H1 (cell line): ENCODE measurements around the gene TSGA10. TPM values are rescaled to one million over a fixed set of nuclear protein-coding genes. Genes with fewer than 3 reads are reported as not detected.

ENCODE experiments used
- ASH2L ChIP-seq: fragments of 200-600, 300-600 bp; sonication (generic); IDR thresholded peaks from one replicate; pipeline ENCODE4 v1.7.1; 2017; ENCODE audit warnings: low read length
- BRCA1 ChIP-seq: IDR thresholded peaks from 2 replicates; pipeline ENCODE4 v1.6.1; 2012; ENCODE audit warnings: low read depth, low read length, improper control_type of control experiment
- FOSL1 ChIP-seq: IDR thresholded peaks from 2 replicates; pipeline ENCODE4 v1.6.1; 2011; ENCODE audit warnings: mild to moderate bottlenecking, low read depth, low read length, moderate library complexity; ENCODE audit not compliant: insufficient read depth
- JUND ChIP-seq: IDR thresholded peaks from 2 replicates; pipeline ENCODE4 v1.6.1; 2011; ENCODE audit warnings: mild to moderate bottlenecking, improper control_type of control experiment, low read length
- POLR2A ChIP-seq, 2 experiments: IDR thresholded peaks; 1 replicate in 1 of 2; 2 replicates in 1 of 2; pipeline ENCODE4 v1.6.1; 2011; ENCODE audit warnings: low read depth in 2 of 2, low read length in 2 of 2, mild to moderate bottlenecking in 2 of 2; ENCODE audit errors: control extremely low read depth in 1 of 2
- RXRA ChIP-seq: IDR thresholded peaks from 2 replicates; pipeline ENCODE4 v1.6.1; 2011; ENCODE audit warnings: low read depth, mild to moderate bottlenecking, low read length, moderate library complexity; ENCODE audit not compliant: insufficient read depth
- SIX5 ChIP-seq: IDR thresholded peaks from 2 replicates; pipeline ENCODE4 v1.6.1; 2011; ENCODE audit warnings: mild to moderate bottlenecking, low read depth, low read length
- SP2 ChIP-seq: IDR thresholded peaks from 2 replicates; pipeline ENCODE4 v1.6.1; 2012; ENCODE audit warnings: mild to moderate bottlenecking, low read length, inconsistent platforms
- SRF ChIP-seq: IDR thresholded peaks from 2 replicates; pipeline ENCODE4 v1.6.1; 2011; ENCODE audit warnings: mild to moderate bottlenecking, low read depth, low read length, moderate library complexity
- TEAD4 ChIP-seq: IDR thresholded peaks from 2 replicates; pipeline ENCODE4 v1.6.1; 2012; ENCODE audit warnings: low read depth, low read length, inconsistent platforms, mixed read lengths
- polyA plus RNA-seq, 7 experiments: library from polyadenylated mRNA; depleted of rRNA in 3 of 7; stranded (reverse) in 5 of 7; unstranded in 2 of 7; fragments of >200 nt in 5 of 7; fragments of 200-250 nt in 2 of 7; gene quantifications; 1 replicate in 5 of 7; 2 replicates in 1 of 7; 4 replicates in 1 of 7; pipeline versions ENCODE4 v1.2.1 to v1.2.3, GENCODE V29; 2011 to 2013; ENCODE audit warnings: missing spikeins in 2 of 7, mixed read lengths in 2 of 7
- total RNA-seq: library from RNA; stranded (reverse); fragmentation: NEBNext Ultra II Directional; extraction: Animal tissue kit (Norgen Biotek cat#: 25700); gene quantifications from 2 replicates; pipeline ENCODE4 v1.2.1, GENCODE V29; 2021
- TF ChIP-seq, protein P1 (sequence below): fragments of 300-600 bp; sonication (generic); IDR thresholded peaks from 2 replicates; pipeline ENCODE4 v1.7.1; 2012; ENCODE audit warnings: low read length, moderate library complexity, mild to moderate bottlenecking, inconsistent platforms; ENCODE audit not compliant: insufficient replicate concordance
- TF ChIP-seq, protein P2 (sequence below): IDR thresholded peaks from 2 replicates; pipeline ENCODE4 v1.6.1; 2011; ENCODE audit warnings: low read depth, mild to moderate bottlenecking, low read length; ENCODE audit not compliant: insufficient read depth

TSGA10 gene
- total and polyA plus RNA-seq, 2 of the 8 experiments (the other 6 are each of a cell fraction or from before 2014, with no cell fraction given), result 2.2 to 7.4 TPM

DNA sequence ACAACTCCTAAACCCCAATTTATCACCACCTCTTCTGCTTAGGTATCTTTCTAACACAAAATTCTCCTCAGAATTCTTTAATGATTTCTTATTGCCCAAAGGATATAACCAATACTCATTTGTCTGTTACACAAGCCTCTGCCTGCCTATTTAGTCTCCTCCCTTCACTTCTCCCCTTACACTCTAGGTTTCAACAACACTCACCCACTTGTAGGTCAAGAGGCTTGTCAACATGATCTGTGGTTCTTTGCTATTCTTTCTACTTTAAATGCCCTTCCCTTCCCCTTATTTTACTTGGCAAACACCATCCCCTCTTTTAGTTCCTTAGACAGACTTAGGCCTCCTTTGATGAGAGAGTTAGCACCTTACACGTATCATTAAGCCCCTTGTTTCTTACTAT is 82.2 kb downstream of the TSGA10 start (continued):
- TF ChIP-seq, protein P1, sequence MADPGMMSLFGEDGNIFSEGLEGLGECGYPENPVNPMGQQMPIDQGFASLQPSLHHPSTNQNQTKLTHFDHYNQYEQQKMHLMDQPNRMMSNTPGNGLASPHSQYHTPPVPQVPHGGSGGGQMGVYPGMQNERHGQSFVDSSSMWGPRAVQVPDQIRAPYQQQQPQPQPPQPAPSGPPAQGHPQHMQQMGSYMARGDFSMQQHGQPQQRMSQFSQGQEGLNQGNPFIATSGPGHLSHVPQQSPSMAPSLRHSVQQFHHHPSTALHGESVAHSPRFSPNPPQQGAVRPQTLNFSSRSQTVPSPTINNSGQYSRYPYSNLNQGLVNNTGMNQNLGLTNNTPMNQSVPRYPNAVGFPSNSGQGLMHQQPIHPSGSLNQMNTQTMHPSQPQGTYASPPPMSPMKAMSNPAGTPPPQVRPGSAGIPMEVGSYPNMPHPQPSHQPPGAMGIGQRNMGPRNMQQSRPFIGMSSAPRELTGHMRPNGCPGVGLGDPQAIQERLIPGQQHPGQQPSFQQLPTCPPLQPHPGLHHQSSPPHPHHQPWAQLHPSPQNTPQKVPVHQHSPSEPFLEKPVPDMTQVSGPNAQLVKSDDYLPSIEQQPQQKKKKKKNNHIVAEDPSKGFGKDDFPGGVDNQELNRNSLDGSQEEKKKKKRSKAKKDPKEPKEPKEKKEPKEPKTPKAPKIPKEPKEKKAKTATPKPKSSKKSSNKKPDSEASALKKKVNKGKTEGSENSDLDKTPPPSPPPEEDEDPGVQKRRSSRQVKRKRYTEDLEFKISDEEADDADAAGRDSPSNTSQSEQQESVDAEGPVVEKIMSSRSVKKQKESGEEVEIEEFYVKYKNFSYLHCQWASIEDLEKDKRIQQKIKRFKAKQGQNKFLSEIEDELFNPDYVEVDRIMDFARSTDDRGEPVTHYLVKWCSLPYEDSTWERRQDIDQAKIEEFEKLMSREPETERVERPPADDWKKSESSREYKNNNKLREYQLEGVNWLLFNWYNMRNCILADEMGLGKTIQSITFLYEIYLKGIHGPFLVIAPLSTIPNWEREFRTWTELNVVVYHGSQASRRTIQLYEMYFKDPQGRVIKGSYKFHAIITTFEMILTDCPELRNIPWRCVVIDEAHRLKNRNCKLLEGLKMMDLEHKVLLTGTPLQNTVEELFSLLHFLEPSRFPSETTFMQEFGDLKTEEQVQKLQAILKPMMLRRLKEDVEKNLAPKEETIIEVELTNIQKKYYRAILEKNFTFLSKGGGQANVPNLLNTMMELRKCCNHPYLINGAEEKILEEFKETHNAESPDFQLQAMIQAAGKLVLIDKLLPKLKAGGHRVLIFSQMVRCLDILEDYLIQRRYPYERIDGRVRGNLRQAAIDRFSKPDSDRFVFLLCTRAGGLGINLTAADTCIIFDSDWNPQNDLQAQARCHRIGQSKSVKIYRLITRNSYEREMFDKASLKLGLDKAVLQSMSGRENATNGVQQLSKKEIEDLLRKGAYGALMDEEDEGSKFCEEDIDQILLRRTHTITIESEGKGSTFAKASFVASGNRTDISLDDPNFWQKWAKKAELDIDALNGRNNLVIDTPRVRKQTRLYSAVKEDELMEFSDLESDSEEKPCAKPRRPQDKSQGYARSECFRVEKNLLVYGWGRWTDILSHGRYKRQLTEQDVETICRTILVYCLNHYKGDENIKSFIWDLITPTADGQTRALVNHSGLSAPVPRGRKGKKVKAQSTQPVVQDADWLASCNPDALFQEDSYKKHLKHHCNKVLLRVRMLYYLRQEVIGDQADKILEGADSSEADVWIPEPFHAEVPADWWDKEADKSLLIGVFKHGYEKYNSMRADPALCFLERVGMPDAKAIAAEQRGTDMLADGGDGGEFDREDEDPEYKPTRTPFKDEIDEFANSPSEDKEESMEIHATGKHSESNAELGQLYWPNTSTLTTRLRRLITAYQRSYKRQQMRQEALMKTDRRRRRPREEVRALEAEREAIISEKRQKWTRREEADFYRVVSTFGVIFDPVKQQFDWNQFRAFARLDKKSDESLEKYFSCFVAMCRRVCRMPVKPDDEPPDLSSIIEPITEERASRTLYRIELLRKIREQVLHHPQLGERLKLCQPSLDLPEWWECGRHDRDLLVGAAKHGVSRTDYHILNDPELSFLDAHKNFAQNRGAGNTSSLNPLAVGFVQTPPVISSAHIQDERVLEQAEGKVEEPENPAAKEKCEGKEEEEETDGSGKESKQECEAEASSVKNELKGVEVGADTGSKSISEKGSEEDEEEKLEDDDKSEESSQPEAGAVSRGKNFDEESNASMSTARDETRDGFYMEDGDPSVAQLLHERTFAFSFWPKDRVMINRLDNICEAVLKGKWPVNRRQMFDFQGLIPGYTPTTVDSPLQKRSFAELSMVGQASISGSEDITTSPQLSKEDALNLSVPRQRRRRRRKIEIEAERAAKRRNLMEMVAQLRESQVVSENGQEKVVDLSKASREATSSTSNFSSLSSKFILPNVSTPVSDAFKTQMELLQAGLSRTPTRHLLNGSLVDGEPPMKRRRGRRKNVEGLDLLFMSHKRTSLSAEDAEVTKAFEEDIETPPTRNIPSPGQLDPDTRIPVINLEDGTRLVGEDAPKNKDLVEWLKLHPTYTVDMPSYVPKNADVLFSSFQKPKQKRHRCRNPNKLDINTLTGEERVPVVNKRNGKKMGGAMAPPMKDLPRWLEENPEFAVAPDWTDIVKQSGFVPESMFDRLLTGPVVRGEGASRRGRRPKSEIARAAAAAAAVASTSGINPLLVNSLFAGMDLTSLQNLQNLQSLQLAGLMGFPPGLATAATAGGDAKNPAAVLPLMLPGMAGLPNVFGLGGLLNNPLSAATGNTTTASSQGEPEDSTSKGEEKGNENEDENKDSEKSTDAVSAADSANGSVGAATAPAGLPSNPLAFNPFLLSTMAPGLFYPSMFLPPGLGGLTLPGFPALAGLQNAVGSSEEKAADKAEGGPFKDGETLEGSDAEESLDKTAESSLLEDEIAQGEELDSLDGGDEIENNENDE, result no peak
- TF ChIP-seq RXRA (no peak), ASH2L (no peak), SIX5 (no peak), SRF (no peak), FOSL1 (no peak), TEAD4 (no peak), SP2 (no peak), BRCA1 (no peak), JUND (no peak), POLR2A (IDR thresholded peaks at IDR 0.05; ENCODE audit: control extremely low read depth in 1 of 2, low read depth in 2 of 2, low read length in 2 of 2) (no peak)
- TF ChIP-seq, protein P2, sequence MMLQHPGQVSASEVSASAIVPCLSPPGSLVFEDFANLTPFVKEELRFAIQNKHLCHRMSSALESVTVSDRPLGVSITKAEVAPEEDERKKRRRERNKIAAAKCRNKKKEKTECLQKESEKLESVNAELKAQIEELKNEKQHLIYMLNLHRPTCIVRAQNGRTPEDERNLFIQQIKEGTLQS, result no peak
